ENCODE results near the gene STRN4.
"Not testable (repeated sequence)": the region's sequence is repeated elsewhere in the genome, so short reads cannot be mapped to it uniquely, and the experiment has no call there.

STRN4 gene

GRCh38 chr19:46713781-46714443, 32.3 kb downstream of the STRN4 start:
- DNase-seq (ENCODE audit: low spot score): peak; percentile 65

GRCh38 chr19:46712768-46713338, 33.4 kb downstream of the STRN4 start:
- DNase-seq (ENCODE audit: low spot score): not testable (repeated sequence)

- no peak for DNase-seq (ENCODE audit: low spot score)
Measured at GRCh38 chr19:46710687-46711086, 35.6 kb downstream of the STRN4 start.

GRCh38 chr19:46704379-46705076, 41.7 kb downstream of the STRN4 start:
- DNase-seq (ENCODE audit: low spot score): no peak

GRCh38 chr19:46700704-46701103, 45.5 kb downstream of the STRN4 start:
- no peak for DNase-seq (ENCODE audit: low spot score)

- DNase-seq (ENCODE audit: low spot score): no peak
Measured at GRCh38 chr19:46698395-46699321, 47.6 kb downstream of the STRN4 start.

- DNase-seq (ENCODE audit: low spot score): no peak
Measured at GRCh38 chr19:46697204-46697960, 48.9 kb downstream of the STRN4 start.

- DNase-seq (ENCODE audit: low spot score): no peak
Measured at GRCh38 chr19:46696866-46697203, 49.4 kb downstream of the STRN4 start.

GRCh38 chr19:46696052-46696451, 50.2 kb downstream of the STRN4 start:
- no peak for DNase-seq (ENCODE audit: low spot score)

- DNase-seq (ENCODE audit: low spot score): no peak
Measured at GRCh38 chr19:46693760-46694159, 52.5 kb downstream of the STRN4 start.

- no peak for DNase-seq (ENCODE audit: low spot score)
Measured at GRCh38 chr19:46692918-46693722, 53.1 kb downstream of the STRN4 start.

GRCh38 chr19:46691948-46692347, 54.3 kb downstream of the STRN4 start:
- DNase-seq (ENCODE audit: low spot score): no peak

GRCh38 chr19:46691104-46691503, 55.1 kb downstream of the STRN4 start:
- DNase-seq (ENCODE audit: low spot score): no peak

- no peak for DNase-seq (ENCODE audit: low spot score)
Measured at GRCh38 chr19:46689358-46689757, 56.9 kb downstream of the STRN4 start.

- DNase-seq (ENCODE audit: low spot score): no peak
Measured at GRCh38 chr19:46687438-46688145, 58.7 kb downstream of the STRN4 start.

GRCh38 chr19:46685189-46685588, 61.1 kb downstream of the STRN4 start:
- no peak for DNase-seq (ENCODE audit: low spot score)

GRCh38 chr19:46678110-46678732, 68.0 kb downstream of the STRN4 start:
- no peak for DNase-seq (ENCODE audit: low spot score)

GRCh38 chr19:46674416-46675178, 71.7 kb downstream of the STRN4 start:
- no peak for DNase-seq (ENCODE audit: low spot score)

GRCh38 chr19:46670813-46671212, 75.4 kb downstream of the STRN4 start:
- DNase-seq (ENCODE audit: low spot score): no peak
